Stimulated activated CD8-positive, alpha-beta memory T cell treated with anti-CD3 and anti-CD28 coated beads, Interleukin-4, amount 100 ng/mL, for 4 hours (primary cell): ENCODE data around the gene PKHD1.
"Not testable (repeated sequence)": the region's sequence is repeated elsewhere in the genome, so short reads cannot be mapped to it uniquely, and the experiment has no call there.

Source experiments
- DNase-seq, 2 donors: peaks; one replicate each; pipeline ENCODE4 v3.0.0-alpha.2; 2020; ENCODE audit warnings: low read depth in 2 of 2, low spot score in 1 of 2

PKHD1 gene

DNA sequence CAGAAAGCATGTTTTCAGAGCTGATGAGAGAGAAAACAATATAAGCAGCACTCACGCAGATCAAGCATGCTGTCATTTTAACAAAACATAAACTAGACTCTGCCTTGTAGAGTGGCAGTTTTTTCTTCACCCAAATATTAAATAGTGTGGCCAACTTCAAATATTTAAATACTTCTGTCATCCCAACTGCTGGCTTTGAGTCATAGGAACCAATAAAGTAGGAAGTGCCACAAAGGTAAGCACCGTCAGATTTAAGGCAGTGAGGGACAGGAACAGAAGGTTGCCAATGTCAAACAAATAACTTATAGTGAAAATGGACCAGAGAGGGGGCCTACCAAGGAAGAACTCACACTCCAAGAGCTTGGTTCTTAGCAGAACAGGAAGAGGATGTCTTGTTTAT lies 222.2 kb downstream of the PKHD1 start:
- no peak for DNase-seq

DNA sequence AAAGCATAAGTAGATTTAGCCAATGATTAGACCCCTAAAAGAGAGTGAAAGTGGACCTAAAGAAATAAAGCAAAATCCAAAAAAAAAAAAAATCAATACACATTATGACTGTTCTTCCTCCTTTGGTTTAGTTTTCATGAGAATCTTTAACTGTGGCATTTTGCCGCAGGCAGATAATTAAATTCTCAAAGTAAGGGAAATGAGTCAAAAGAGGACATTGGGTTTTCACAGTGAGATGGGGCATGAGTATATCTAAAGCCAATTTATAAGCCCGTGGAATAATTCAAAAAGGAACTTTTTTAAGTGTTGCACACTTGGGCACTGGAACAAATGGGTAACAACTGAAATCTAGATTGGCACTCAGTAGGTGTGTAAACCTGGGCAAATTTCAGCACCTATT lies 230.3 kb downstream of the PKHD1 start:
- DNase-seq: no peak

DNA sequence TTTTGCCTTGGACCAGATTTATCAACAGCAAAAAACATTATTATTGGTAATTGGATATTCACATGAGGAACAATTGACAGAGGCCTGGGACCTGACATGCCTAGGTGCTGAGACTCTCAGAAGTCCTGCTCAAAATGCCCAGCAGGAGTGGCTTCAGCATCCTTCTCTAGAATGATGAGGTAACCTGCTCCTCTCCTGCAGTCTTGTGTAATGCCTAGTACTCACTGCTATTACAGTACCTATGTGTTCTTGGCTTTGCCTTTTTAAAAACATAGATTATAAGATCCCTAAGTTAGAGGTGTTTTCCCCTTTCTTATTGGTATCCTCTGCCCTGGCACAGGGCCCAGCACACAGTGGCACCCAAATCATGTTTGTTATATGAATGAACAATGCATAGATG lies 230.9 kb downstream of the PKHD1 start:
- no peak for DNase-seq

- DNase-seq: no peak
Observed at GRCh38 chr6:51855310-51856082, 231.9 kb downstream of the PKHD1 start.

DNA sequence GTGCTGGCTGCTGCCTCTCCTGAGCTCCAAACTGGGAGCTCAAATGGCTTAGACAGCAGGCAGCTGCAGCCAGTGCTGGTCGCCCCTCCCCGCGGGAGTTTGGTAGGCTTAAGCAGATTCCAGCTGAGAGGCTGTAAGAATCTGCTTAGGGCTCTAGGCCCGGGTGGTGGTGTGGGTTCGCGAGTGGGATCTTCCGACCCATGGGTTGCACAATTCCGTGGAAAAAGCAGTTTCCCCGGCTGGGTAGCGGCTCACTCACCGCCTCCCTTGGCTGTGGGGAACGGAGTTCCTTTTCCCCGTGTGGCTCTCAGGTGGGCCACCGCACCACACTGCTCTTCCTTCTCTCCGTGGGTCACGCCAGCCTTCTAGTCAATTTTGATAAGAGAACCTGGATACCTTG lies 232.5 kb downstream of the PKHD1 start:
- no peak for DNase-seq

- no peak for DNase-seq
Observed at GRCh38 chr6:51854347-51854746, 233.1 kb downstream of the PKHD1 start.

DNA sequence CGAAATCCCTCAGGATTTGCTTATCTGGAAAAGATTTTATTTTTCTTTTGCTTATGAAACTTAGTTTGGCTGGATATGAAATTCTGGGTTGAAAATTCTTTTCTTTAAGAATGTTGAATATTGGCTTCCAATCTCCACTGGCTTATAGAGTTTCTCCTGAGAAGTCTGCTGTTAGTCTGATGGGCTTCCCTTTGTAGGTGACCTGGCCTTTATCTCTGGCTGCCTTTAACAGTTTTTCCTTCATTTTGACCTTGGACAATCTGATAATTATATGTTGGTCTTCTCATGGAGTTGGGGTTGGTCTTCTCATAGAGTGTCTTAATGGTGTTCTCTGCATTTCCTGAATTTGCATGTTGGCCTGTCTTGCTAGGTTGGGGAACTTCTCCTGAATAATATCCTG lies 234.3 kb downstream of the PKHD1 start:
- DNase-seq: not testable (repeated sequence)

DNA sequence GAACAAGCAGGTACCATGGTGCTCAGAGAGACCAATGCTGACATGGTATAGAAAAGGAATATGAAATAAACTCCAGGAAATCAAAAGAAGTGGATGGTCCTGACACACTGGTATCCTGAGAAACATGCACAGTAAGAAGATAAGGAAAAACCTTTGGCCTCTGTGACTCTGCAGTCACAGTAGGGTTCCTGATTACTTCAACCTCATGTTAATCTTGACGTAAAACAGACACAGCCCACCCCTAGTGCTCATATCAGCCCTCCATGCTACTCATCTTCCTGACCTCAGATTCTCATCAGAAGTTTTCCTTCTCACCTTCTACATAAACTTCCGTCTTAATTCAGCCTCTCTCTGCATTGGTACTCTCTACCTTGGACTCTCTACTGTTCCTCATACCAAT lies 240.9 kb downstream of the PKHD1 start:
- DNase-seq: no peak

GRCh38 chr6:51844336-51844735 lies 243.1 kb downstream of the PKHD1 start:
- no peak for DNase-seq

DNA sequence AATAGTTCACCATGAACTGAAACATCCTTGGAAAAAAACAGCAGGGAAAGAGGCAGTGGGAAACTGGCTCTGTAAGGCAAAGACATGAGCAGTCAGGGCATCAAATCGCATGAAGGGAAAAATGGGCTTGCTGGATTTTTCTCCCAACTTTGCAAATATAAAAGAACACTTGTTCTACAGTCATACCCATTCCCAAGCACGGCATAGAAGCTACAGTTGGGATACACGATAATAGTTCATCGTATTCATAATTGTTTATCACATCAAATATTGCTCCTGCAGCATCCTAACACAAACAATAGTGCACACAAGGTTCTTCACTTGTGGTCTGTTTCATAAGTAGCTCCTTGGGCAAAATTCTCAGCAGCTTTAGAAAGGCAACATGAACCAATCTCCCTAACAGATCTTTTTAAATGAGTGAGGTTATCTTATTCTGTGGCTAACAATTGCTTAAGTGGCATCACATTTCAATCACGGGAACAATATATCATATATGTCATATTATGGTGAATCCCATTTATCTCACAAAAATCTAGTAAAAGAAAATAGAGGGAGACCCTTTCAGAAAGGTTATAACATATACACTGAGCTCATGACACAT lies 243.9 kb downstream of the PKHD1 start:
- no peak for DNase-seq

GRCh38 chr6:51842804-51843378 lies 244.5 kb downstream of the PKHD1 start:
- DNase-seq: no peak

GRCh38 chr6:51842061-51842803 lies 245.2 kb downstream of the PKHD1 start:
- DNase-seq: no peak

GRCh38 chr6:51841626-51842025 lies 245.8 kb downstream of the PKHD1 start:
- no peak for DNase-seq

DNA sequence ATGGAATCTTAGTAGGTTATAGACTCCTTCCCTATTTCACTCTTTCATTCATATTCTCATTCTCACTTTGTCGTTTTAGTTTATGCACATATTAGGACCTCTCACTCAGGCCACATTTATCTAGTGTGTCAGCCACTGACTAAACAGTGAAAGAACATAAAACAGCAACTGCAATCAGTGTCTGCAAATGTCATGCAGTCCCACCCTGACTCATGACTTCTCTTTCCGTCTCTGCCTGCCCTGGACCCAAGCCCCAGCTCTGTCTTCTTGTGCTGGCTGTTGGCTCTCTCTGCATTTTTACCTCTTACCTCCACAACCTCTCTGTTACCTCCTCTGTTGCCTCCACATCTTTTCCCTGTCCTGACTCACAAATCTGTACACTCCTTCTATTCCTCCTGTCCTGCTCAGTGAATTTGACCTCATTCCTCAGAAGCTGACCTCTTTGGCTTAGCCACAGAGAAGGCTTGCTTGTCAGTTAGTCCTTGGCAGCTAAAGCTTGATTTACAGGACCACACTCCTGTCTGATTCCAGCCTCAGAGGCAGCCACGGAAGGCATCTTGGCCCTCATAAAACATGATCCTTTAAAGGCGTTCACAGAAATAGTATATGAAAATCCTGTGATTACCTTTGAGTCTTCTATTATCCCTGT lies 247.6 kb downstream of the PKHD1 start:
- no peak for DNase-seq

DNA sequence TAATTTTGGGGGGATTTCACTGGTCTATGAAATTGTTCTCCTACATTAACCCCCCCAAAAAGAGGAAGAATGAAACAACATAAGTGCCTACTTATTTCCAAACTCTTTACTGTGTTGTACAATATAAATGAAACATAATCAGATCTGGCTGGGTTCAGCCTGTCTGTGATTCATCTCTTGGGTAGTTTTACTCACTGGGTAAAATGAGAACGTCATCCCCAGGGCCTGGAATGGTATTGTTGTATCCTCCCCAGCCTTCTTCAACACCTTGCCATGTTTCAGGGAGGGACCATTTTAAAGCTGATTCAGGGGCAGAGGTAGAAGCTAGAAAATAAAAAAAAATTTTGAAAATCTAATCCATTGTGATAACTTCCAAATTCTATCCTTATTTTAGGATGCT lies 256.7 kb downstream of the PKHD1 start:
- DNase-seq: no peak

DNA sequence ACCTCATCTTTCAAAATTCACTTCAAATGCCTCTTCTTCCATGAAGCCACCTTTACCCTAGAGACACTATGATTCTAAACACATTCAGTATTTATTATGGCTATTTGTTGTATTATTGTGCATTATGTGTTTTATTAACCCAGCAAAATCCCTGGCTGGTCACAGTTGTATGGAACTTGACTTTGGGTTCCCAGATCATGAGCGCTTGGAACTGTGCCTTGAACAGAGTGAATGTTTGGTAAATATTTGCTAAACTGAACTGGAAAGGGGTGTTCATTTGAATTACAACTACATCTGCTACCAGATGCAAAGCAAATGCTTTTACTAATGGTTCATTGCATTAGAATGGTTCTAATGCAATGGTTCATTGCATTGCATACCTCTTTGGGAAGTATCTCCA lies 259.8 kb downstream of the PKHD1 start:
- no peak for DNase-seq

- no peak for DNase-seq
Observed at GRCh38 chr6:51824940-51825339, 262.5 kb downstream of the PKHD1 start.

- no peak for DNase-seq
Observed at GRCh38 chr6:51820555-51820954, 266.9 kb downstream of the PKHD1 start.

GRCh38 chr6:51818520-51819022 lies 268.8 kb downstream of the PKHD1 start:
- no peak for DNase-seq

- no peak for DNase-seq
Observed at GRCh38 chr6:51817832-51818231, 269.6 kb downstream of the PKHD1 start.

GRCh38 chr6:51814418-51814817 lies 273.0 kb downstream of the PKHD1 start:
- DNase-seq: no peak
